SK-N-SH treated with all-trans-retinoic acid at 6 μM for 48 hours (cell line): ENCODE data around the gene COL23A1.

Experiments
- ATAC-seq: fragments of 200-7000 bp; cut with Tn5 transposase; 3 replicates; pipeline ENCODE4 v1.9.1; 2020; ENCODE audit warnings: mild to moderate bottlenecking, moderate library complexity
- BACH2 ChIP-seq: fragments of 250-450 bp; sonication (Bioruptor Pico); IDR thresholded peaks from 2 replicates; pipeline ENCODE4 v1.9.0; 2021; ENCODE audit warnings: mild to moderate bottlenecking, borderline replicate concordance
- CSDC2 ChIP-seq: fragments of 250-450 bp; sonication (Bioruptor Pico); IDR thresholded peaks from 2 replicates; pipeline ENCODE4 v1.5.0; 2020; ENCODE audit warnings: mild to moderate bottlenecking, moderate library complexity
- ESRRG ChIP-seq: fragments of 250-450 bp; sonication (Bioruptor Pico); IDR thresholded peaks from 2 replicates; pipeline ENCODE4 v1.6.1; 2021; ENCODE audit warnings: mild to moderate bottlenecking
- GLIS3 ChIP-seq: fragments of 250-450 bp; sonication (Bioruptor Pico); IDR thresholded peaks from 2 replicates; pipeline ENCODE4 v1.5.0; 2020; ENCODE audit warnings: mild to moderate bottlenecking, moderate library complexity
- ISL1 ChIP-seq: fragments of 250-450 bp; sonication (Bioruptor Pico); IDR thresholded peaks from 2 replicates; pipeline ENCODE4 v2.1.2; 2022; ENCODE audit warnings: mild to moderate bottlenecking, moderate library complexity
- OSR1 ChIP-seq: fragments of 250-450 bp; sonication (Bioruptor Pico); IDR thresholded peaks from 2 replicates; pipeline ENCODE4 v1.8.0; 2022; ENCODE audit warnings: moderate library complexity, mild to moderate bottlenecking, inconsistent platforms
- PPARA ChIP-seq: fragments of 250-450 bp; sonication (Bioruptor Pico); IDR thresholded peaks from 2 replicates; pipeline ENCODE4 v1.5.0; 2020; ENCODE audit warnings: mild to moderate bottlenecking, borderline replicate concordance
- RARB ChIP-seq: fragments of 250-450 bp; sonication (Bioruptor Pico); IDR thresholded peaks from 2 replicates; pipeline ENCODE4 v1.8.0; 2021; ENCODE audit warnings: mild to moderate bottlenecking, moderate library complexity
- SNAI2 ChIP-seq: fragments of 250-450 bp; sonication (Bioruptor Pico); IDR thresholded peaks from 2 replicates; pipeline ENCODE4 v1.5.0; 2020; ENCODE audit warnings: mild to moderate bottlenecking, moderate library complexity
- TCF4 ChIP-seq: fragments of 250-450 bp; sonication (Bioruptor Pico); IDR thresholded peaks from 2 replicates; pipeline ENCODE4 v1.8.0; 2021; ENCODE audit warnings: mild to moderate bottlenecking, moderate library complexity, borderline replicate concordance
- TOX ChIP-seq: fragments of 250-450 bp; sonication (Bioruptor Pico); IDR thresholded peaks from 2 replicates; pipeline ENCODE4 v1.8.0; 2021; ENCODE audit warnings: mild to moderate bottlenecking, moderate library complexity, borderline replicate concordance
- ZFP30 ChIP-seq: fragments of 450-650 bp; formaldehyde crosslinking; IDR thresholded peaks from 2 replicates; pipeline ENCODE4 v1.5.0; 2022; ENCODE audit warnings: mild to moderate bottlenecking, moderate library complexity
- ZNF565 ChIP-seq: fragments of 450-650 bp; formaldehyde crosslinking; conservative IDR thresholded peaks from 2 replicates; pipeline ENCODE4 v1.5.0; 2020; ENCODE audit warnings: low read depth, mild to moderate bottlenecking, moderate library complexity
- ZNF70 ChIP-seq: fragments of 450-650 bp; formaldehyde crosslinking; IDR thresholded peaks from 2 replicates; pipeline ENCODE4 v1.5.0; 2020; ENCODE audit warnings: mild to moderate bottlenecking, moderate library complexity
- TF ChIP-seq, protein P1 (sequence below): fragments of 250-450 bp; sonication (Bioruptor Pico); IDR thresholded peaks from 2 replicates; pipeline ENCODE4 v1.5.1; 2020; ENCODE audit warnings: low read depth, mild to moderate bottlenecking, moderate library complexity
- TF ChIP-seq, protein P2 (sequence below): fragments of 250-450 bp; sonication (Bioruptor Pico); IDR thresholded peaks from 2 replicates; pipeline ENCODE4 v1.8.0; 2020; ENCODE audit warnings: mild to moderate bottlenecking, moderate library complexity, borderline replicate concordance
- TF ChIP-seq, protein P3 (sequence below): fragments of 250-450 bp; sonication (Bioruptor Pico); IDR thresholded peaks from 2 replicates; pipeline ENCODE4 v1.5.0; 2020; ENCODE audit warnings: mild to moderate bottlenecking, moderate library complexity
- TF ChIP-seq, protein P4 (sequence below): fragments of 250-450 bp; sonication (Bioruptor Pico); IDR thresholded peaks from 2 replicates; pipeline ENCODE4 v1.5.1; 2021; ENCODE audit warnings: mild to moderate bottlenecking, moderate library complexity

COL23A1 gene

DNA sequence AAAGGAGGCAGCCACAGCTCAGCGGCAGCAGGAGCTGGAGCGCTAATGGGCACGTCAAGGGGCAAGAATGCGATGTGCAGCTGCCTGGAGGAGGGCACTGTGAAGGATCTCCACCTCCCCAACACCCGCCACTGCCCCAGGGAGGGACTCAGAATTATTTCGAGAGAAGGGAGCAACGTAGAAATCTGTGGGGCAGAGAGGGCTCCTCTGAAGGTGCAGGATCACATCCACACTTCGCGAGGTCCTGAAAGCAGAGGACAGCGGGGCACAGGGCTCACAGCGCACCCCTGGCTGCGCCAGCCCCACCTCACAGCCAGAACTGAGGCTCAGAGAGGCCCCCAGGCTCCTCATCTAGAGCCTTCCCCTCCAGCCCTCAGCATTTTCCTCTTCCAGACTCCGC, 7.9 kb downstream of the COL23A1 start:
- no peak for TF ChIP-seq ESRRG (CRISPR knock-in tag)
- TF ChIP-seq, protein P1, sequence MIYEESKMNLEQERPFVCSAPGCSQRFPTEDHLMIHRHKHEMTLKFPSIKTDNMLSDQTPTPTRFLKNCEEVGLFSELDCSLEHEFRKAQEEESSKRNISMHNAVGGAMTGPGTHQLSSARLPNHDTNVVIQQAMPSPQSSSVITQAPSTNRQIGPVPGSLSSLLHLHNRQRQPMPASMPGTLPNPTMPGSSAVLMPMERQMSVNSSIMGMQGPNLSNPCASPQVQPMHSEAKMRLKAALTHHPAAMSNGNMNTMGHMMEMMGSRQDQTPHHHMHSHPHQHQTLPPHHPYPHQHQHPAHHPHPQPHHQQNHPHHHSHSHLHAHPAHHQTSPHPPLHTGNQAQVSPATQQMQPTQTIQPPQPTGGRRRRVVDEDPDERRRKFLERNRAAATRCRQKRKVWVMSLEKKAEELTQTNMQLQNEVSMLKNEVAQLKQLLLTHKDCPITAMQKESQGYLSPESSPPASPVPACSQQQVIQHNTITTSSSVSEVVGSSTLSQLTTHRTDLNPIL (CRISPR knock-in tag), result no peak
- TF ChIP-seq ISL1 (CRISPR knock-in tag), result no peak
- no peak for TF ChIP-seq SNAI2 (CRISPR knock-in tag)
- no peak for TF ChIP-seq ZNF70 (CRISPR knock-in tag)
- TF ChIP-seq ZNF565 (CRISPR knock-in tag), result no peak
- no peak for TF ChIP-seq TOX (CRISPR knock-in tag)
- TF ChIP-seq, protein P2, sequence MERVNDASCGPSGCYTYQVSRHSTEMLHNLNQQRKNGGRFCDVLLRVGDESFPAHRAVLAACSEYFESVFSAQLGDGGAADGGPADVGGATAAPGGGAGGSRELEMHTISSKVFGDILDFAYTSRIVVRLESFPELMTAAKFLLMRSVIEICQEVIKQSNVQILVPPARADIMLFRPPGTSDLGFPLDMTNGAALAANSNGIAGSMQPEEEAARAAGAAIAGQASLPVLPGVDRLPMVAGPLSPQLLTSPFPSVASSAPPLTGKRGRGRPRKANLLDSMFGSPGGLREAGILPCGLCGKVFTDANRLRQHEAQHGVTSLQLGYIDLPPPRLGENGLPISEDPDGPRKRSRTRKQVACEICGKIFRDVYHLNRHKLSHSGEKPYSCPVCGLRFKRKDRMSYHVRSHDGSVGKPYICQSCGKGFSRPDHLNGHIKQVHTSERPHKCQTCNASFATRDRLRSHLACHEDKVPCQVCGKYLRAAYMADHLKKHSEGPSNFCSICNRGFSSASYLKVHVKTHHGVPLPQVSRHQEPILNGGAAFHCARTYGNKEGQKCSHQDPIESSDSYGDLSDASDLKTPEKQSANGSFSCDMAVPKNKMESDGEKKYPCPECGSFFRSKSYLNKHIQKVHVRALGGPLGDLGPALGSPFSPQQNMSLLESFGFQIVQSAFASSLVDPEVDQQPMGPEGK (CRISPR knock-in tag), result no peak
- no peak for TF ChIP-seq PPARA
- TF ChIP-seq GLIS3 (CRISPR knock-in tag), result no peak
- ATAC-seq, result no peak

DNA sequence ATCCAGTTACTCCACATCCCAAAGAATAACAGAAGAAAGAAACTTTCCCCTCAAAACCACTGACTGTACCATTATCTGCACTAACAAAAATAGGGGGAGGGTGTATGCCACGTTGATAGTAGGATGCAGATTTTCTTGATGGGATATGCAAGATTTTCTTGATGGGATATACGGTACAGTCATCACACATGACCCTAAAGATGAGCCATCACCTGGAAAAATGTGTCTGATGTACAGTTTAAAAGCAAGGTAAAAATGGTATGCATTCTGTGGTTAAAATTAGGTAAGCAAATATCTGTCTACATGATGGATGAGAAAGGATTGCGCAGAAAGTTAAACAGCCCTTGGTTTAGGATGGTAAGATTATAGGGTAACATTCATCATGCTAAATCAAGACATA, 8.6 kb downstream of the COL23A1 start:
- no peak for ATAC-seq
- no peak for TF ChIP-seq RARB (CRISPR knock-in tag)
- TF ChIP-seq, all 23 proteins: peak for 0

DNA sequence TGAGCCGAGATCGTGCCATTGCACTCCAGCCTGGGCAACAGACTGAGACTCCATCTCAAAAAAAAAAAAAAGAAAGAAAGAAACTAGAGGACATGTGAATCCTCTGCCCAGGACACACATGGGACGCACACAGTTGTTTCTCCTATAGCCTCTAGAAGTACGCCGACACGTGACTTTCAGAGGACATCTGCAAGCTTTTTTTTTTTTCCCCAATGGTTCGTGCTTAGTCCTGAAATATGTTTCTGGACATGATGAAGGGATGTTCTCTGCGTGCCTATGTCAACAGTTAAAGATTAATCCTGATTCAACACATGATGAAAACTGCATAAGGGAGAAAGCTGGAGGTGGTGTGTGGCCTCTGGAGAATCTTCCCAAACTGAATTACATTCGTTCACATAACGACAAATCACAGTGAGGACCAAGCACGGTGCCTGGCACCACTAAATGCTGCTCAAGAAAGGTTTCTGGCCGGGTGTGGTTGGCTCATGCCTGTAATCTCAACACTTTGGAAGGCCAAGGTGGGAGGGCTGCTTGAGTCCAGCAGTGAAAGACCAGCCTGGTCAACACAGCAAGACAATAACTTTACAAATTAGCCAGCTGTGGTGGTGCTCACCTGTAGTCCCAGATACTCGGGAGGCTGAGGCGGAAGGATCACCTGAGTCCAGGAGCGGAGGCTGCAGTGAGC, 9.8 kb downstream of the COL23A1 start:
- no peak for ATAC-seq
- TF ChIP-seq TCF4, result no peak
- no peak for TF ChIP-seq RARB (CRISPR knock-in tag)
- TF ChIP-seq SNAI2 (CRISPR knock-in tag), result no peak
- TF ChIP-seq ZFP30, result no peak
- TF ChIP-seq PPARA, result no peak
- TF ChIP-seq, protein P3, sequence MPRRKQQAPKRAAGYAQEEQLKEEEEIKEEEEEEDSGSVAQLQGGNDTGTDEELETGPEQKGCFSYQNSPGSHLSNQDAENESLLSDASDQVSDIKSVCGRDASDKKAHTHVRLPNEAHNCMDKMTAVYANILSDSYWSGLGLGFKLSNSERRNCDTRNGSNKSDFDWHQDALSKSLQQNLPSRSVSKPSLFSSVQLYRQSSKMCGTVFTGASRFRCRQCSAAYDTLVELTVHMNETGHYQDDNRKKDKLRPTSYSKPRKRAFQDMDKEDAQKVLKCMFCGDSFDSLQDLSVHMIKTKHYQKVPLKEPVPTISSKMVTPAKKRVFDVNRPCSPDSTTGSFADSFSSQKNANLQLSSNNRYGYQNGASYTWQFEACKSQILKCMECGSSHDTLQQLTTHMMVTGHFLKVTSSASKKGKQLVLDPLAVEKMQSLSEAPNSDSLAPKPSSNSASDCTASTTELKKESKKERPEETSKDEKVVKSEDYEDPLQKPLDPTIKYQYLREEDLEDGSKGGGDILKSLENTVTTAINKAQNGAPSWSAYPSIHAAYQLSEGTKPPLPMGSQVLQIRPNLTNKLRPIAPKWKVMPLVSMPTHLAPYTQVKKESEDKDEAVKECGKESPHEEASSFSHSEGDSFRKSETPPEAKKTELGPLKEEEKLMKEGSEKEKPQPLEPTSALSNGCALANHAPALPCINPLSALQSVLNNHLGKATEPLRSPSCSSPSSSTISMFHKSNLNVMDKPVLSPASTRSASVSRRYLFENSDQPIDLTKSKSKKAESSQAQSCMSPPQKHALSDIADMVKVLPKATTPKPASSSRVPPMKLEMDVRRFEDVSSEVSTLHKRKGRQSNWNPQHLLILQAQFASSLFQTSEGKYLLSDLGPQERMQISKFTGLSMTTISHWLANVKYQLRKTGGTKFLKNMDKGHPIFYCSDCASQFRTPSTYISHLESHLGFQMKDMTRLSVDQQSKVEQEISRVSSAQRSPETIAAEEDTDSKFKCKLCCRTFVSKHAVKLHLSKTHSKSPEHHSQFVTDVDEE (CRISPR knock-in tag), result no peak
- TF ChIP-seq, protein P4, sequence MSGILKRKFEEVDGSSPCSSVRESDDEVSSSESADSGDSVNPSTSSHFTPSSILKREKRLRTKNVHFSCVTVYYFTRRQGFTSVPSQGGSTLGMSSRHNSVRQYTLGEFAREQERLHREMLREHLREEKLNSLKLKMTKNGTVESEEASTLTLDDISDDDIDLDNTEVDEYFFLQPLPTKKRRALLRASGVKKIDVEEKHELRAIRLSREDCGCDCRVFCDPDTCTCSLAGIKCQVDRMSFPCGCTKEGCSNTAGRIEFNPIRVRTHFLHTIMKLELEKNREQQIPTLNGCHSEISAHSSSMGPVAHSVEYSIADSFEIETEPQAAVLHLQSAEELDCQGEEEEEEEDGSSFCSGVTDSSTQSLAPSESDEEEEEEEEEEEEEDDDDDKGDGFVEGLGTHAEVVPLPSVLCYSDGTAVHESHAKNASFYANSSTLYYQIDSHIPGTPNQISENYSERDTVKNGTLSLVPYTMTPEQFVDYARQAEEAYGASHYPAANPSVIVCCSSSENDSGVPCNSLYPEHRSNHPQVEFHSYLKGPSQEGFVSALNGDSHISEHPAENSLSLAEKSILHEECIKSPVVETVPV (CRISPR knock-in tag), result no peak
- no peak for TF ChIP-seq BACH2 (CRISPR knock-in tag)
- TF ChIP-seq, protein P2 (CRISPR knock-in tag), result no peak
- no peak for TF ChIP-seq TOX (CRISPR knock-in tag)
- no peak for TF ChIP-seq ZNF565 (CRISPR knock-in tag)

DNA sequence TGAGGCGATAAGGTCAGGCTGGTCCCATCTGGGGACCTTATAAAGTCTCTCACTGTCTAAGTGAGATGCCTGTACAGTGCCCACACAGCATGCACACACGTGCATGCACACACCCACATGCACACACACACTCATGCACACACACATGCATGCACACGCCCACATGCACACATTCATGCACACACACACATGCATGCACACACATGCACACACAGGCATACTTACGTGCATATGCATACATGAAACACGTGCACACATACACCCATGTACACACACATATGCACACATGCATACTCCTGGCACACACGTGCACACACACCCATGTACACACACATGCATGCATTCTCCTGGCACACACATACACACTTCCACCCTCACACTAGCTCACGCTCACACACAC, 12.2 kb downstream of the COL23A1 start:
- TF ChIP-seq ISL1 (CRISPR knock-in tag) (no peak), TCF4 (no peak)
- ATAC-seq, result no peak

DNA sequence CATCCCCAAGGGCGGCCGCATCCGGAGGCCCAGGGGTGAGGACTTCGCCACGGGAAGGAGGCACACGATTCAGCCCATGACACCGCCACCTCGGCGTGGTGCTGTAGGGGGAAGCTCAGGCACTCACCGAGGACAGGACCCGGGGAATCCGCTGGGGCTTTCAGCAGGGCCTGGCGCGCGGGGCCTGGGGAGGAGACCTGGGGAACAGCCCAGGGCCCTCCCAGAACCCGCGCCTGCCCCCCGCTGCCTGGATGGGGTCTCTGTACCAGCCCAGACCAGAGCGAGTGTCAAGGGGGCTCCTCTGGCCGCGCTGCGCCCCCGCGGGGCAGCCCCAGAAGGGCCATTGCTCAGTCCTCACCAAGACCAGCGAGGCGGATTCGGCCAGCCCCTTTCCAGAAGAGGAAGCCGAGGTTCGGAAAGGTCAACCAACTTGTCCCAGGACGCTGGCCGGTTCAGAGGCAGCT, 12.8 kb downstream of the COL23A1 start:
- ATAC-seq, result no peak
- TF ChIP-seq TCF4 (no peak), TOX (CRISPR knock-in tag) (no peak), CSDC2 (no peak), GLIS3 (CRISPR knock-in tag) (no peak), SNAI2 (CRISPR knock-in tag) (no peak), OSR1 (no peak)
- TF ChIP-seq, protein P2 (CRISPR knock-in tag), result no peak
- TF ChIP-seq, protein P1 (CRISPR knock-in tag), result no peak
- TF ChIP-seq, protein P4 (CRISPR knock-in tag), result no peak
